K562 (cell line): ENCODE data around the gene LAMTOR4. TPM values are rescaled to one million over a fixed set of nuclear protein-coding genes. Genes with fewer than 3 reads are reported as not detected.

Experiments used
- ARID1B ChIP-seq: fragments of 450-650 bp; IDR thresholded peaks from 2 replicates; pipeline ENCODE4 v1.6.1; 2016; ENCODE audit warnings: antibody characterized with exemption, mild to moderate bottlenecking, inconsistent platforms
- BRF2 ChIP-seq: IDR thresholded peaks from 3 replicates; pipeline ENCODE4 v1.6.1; 2011; ENCODE audit warnings: borderline replicate concordance, mild to moderate bottlenecking; ENCODE audit not compliant: insufficient read length, insufficient read depth
- CBFB ChIP-seq: sonication (generic); formaldehyde crosslinking; IDR thresholded peaks from 2 replicates; pipeline ENCODE4 v1.4.0; 2020; ENCODE audit warnings: mild to moderate bottlenecking, missing genetic modification reagents
- CLOCK ChIP-seq: fragments of 250-450 bp; sonication (Bioruptor Pico); IDR thresholded peaks from 2 replicates; pipeline ENCODE4 v1.4.0; 2020; ENCODE audit warnings: mild to moderate bottlenecking, moderate library complexity, borderline replicate concordance
- FOXJ3 ChIP-seq: sonication (generic); formaldehyde crosslinking; IDR thresholded peaks from 2 replicates; pipeline ENCODE4 v1.4.0; 2020; ENCODE audit warnings: mild to moderate bottlenecking, missing genetic modification reagents
- HNRNPLL ChIP-seq: fragments of 200-400 bp; formaldehyde crosslinking; IDR thresholded peaks from 2 replicates; pipeline ENCODE4 v1.6.1; 2017; ENCODE audit warnings: low read length, low read depth, mild to moderate bottlenecking; ENCODE audit not compliant: poor library complexity, severe bottlenecking
- MCM3 ChIP-seq: fragments of 450-650 bp; IDR thresholded peaks from 2 replicates; pipeline ENCODE4 v1.6.1; 2016
- MCM5 ChIP-seq: fragments of 450-650 bp; IDR thresholded peaks from 2 replicates; pipeline ENCODE4 v1.6.1; 2016; ENCODE audit warnings: low read depth
- MNT ChIP-seq, 2 experiments: fragments of 450-650 bp; conservative IDR thresholded peaks; 2 replicates each; pipeline ENCODE4 v1.6.1; 2017; ENCODE audit warnings: mild to moderate bottlenecking in 2 of 2, moderate library complexity in 2 of 2
- POU5F1 ChIP-seq: fragments of 150-350 bp; IDR thresholded peaks from 2 replicates; pipeline ENCODE4 v1.6.1; 2014; ENCODE audit warnings: borderline replicate concordance, low read length, low read depth, mild to moderate bottlenecking; ENCODE audit not compliant: partially characterized antibody
- SMAD1 ChIP-seq: fragments of 150-350 bp; IDR thresholded peaks from 2 replicates; pipeline ENCODE4 v1.6.1; 2014; ENCODE audit warnings: low read length, low read depth; ENCODE audit not compliant: partially characterized antibody
- TCF7L2 ChIP-seq: fragments of 150-350 bp; IDR thresholded peaks from 2 replicates; pipeline ENCODE4 v1.6.1; 2016; ENCODE audit warnings: low read depth, mild to moderate bottlenecking, low read length, moderate library complexity
- TRIM24 ChIP-seq, 2 experiments: fragments of 450-650 bp; IDR thresholded peaks; 2 replicates each; pipeline ENCODE4 v1.6.1; 2016
- ZBTB33 ChIP-seq: sonication (generic); formaldehyde crosslinking; IDR thresholded peaks from 2 replicates; pipeline ENCODE4 v1.8.1; 2023; ENCODE audit warnings: mild to moderate bottlenecking, missing genetic modification reagents
- ZBTB49 ChIP-seq: sonication (generic); formaldehyde crosslinking; IDR thresholded peaks from 2 replicates; pipeline ENCODE4 v1.8.0; 2022; ENCODE audit warnings: missing genetic modification reagents, mild to moderate bottlenecking, borderline replicate concordance
- ZKSCAN3 ChIP-seq: fragments of 250-450 bp; sonication (Bioruptor Pico); IDR thresholded peaks from 2 replicates; pipeline ENCODE4 v1.4.0; 2020
- ZNF253 ChIP-seq: fragments of 250-450 bp; sonication (Bioruptor Pico); conservative IDR thresholded peaks from 2 replicates; pipeline ENCODE4 v1.6.1; 2021; ENCODE audit warnings: mild to moderate bottlenecking
- ZNF347 ChIP-seq: fragments of 450-650 bp; formaldehyde crosslinking; IDR thresholded peaks from 2 replicates; pipeline ENCODE4 v1.4.0; 2020; ENCODE audit warnings: low read depth, mild to moderate bottlenecking, moderate library complexity
- ZNF41 ChIP-seq: fragments of 250-450 bp; sonication (Bioruptor Pico); conservative IDR thresholded peaks from 2 replicates; pipeline ENCODE4 v1.4.0; 2020; ENCODE audit warnings: mild to moderate bottlenecking
- polyA plus RNA-seq, 8 experiments: library from polyadenylated mRNA; depleted of rRNA in 4 of 8; stranded (reverse) in 5 of 8; unstranded in 3 of 8; fragments of >200 nt; fragmentation: Nextera tagmentation in 2 of 8; fragmentation: Illumina TruSeq in 1 of 8; extraction: Ambion mirVana in 2 of 8; extraction: Trizol in 1 of 8; gene quantifications; 2 replicates each; pipeline versions ENCODE4 v1.2.1 to v1.2.3, GENCODE V29; 2011 to 2014; ENCODE audit warnings: inconsistent platforms in 1 of 8, missing spikeins in 1 of 8
- total RNA-seq, 7 experiments: library from RNA; depleted of rRNA in 6 of 7; stranded (reverse); fragments of >200 nt in 6 of 7; fragmentation: Illumina TruSeq in 2 of 7; extraction: Trizol in 2 of 7; gene quantifications; 2 replicates each; pipeline versions ENCODE4 v1.2.1 to v1.2.3, GENCODE V29; 2011 to 2021; ENCODE audit warnings: low replicate concordance in 1 of 7

The LAMTOR4 gene
- total and polyA plus RNA-seq, 9 of the 15 experiments (the other 6 are each of a cell fraction or from before 2014, with no cell fraction given) = 79.6 to 314 (median 195) TPM

- TF ChIP-seq TRIM24 (IDR thresholded peaks at IDR 0.05) (peak; percentile 31 to 73; a peak in 2 of 4 replicates), ZBTB49 (CRISPR knock-in tag) (no peak), SMAD1 (no peak), FOXJ3 (no peak), ZBTB33 (CRISPR knock-in tag) (no peak), CLOCK (CRISPR knock-in tag) (0 out of 2 replicates have a peak, but pooled peaks have one; percentile 43), TCF7L2 (no peak), ZNF347 (CRISPR knock-in tag) (no peak), ZKSCAN3 (CRISPR knock-in tag) (no peak), ZNF253 (no peak), HNRNPLL (no peak), MNT (conservative IDR thresholded peaks at IDR 0.05) (peak; percentile 100), ZNF41 (no peak; the same call in 1 of the 2 replicates), ARID1B (0 out of 2 replicates have a peak, but pooled peaks have one; percentile 32), CBFB (no peak), POU5F1 (peak; percentile 40), MCM3 (no peak), BRF2 (no peak), MCM5 (no peak)
These were observed 48.2 kb upstream of the LAMTOR4 start (continued) for GRCh38 chr7:100100420-100101015.
